H1 (cell line): Measurements from ENCODE around the gene IQCH. TPM values are rescaled to one million over a fixed set of nuclear protein-coding genes. Genes with fewer than 3 reads are reported as not detected.

Source experiments
- polyA plus RNA-seq, 7 experiments: library from polyadenylated mRNA; depleted of rRNA in 3 of 7; stranded (reverse) in 5 of 7; unstranded in 2 of 7; fragments of >200 nt in 5 of 7; fragments of 200-250 nt in 2 of 7; gene quantifications; 1 replicate in 5 of 7; 2 replicates in 1 of 7; 4 replicates in 1 of 7; pipeline versions ENCODE4 v1.2.1 to v1.2.3, GENCODE V29; 2011 to 2013; ENCODE audit warnings: missing spikeins in 2 of 7, mixed read lengths in 2 of 7
- total RNA-seq: library from RNA; stranded (reverse); fragmentation: NEBNext Ultra II Directional; extraction: Animal tissue kit (Norgen Biotek cat#: 25700); gene quantifications from 2 replicates; pipeline ENCODE4 v1.2.1, GENCODE V29; 2021

The IQCH gene
- total and polyA plus RNA-seq, 2 of the 8 experiments (the other 6 are each of a cell fraction or from before 2014, with no cell fraction given): 0.60 to 1.9 TPM

Other genes with a start within 250 kb of the IQCH start
- gene SMAD3, start 189.2 kb upstream of the IQCH start, total RNA-seq: 11.1 and 12.4 TPM in 2 replicates
- gene SMAD3, start 189.2 kb upstream of the IQCH start, polyA plus RNA-seq (2011; rRNA removed): 10.1 and 17.3 TPM in 2 replicates
- gene AAGAB, start 125 bp upstream of the IQCH start, total RNA-seq: 45.9 and 52.7 TPM in 2 replicates
- gene AAGAB, start 125 bp upstream of the IQCH start, polyA plus RNA-seq (2011; rRNA removed): 17.5 and 20.1 TPM in 2 replicates